Coronary artery (tissue), 2 donors: ENCODE data around the gene TRAF1.
A peak's percentile ranks its signal among the peaks of the same experiment; 100 is the strongest.

ENCODE experiments used
- DNase-seq: peaks from one replicate; pipeline ENCODE4 v3.0.0-alpha.2; 2017; ENCODE audit warnings: low spot score
- H3K27ac ChIP-seq, 2 donors: fragments of 200-600 bp; sonication (generic); one replicate each; pipeline ENCODE4 v1.5.1; 2016 to 2019
- H3K4me3 ChIP-seq: fragments of 200-600 bp; sonication (generic); 2 replicates; pipeline ENCODE4 v1.5.1; 2016; ENCODE audit warnings: mild to moderate bottlenecking, moderate library complexity
- CTCF ChIP-seq: fragments of 200-600 bp; sonication (generic); IDR thresholded peaks from one replicate; pipeline ENCODE4 v1.5.1; 2019; ENCODE audit warnings: antibody characterized with exemption

Gene TRAF1

GRCh38 chr9:120859361-120859760, 67.2 kb downstream of the TRAF1 start:
- no peak for TF ChIP-seq CTCF
- H3K27ac ChIP-seq = no peak overlapping the region

GRCh38 chr9:120857902-120858301, 68.7 kb downstream of the TRAF1 start:
- no peak overlapping the region for H3K4me3 ChIP-seq
- H3K27ac ChIP-seq = no peak overlapping the region
- TF ChIP-seq CTCF = no peak
- DNase-seq = no peak

More at GRCh38 chr9:120859361-120859760, 67.2 kb downstream of the TRAF1 start:
- no peak for DNase-seq
- H3K4me3 ChIP-seq = no peak overlapping the region

- DNase-seq = no peak
- no peak for TF ChIP-seq CTCF
- no peak overlapping the region for H3K27ac ChIP-seq
- H3K4me3 ChIP-seq = no peak overlapping the region
These were observed 69.1 kb downstream of the TRAF1 start for GRCh38 chr9:120857481-120857880.

GRCh38 chr9:120856700-120857099, 69.9 kb downstream of the TRAF1 start:
- TF ChIP-seq CTCF = no peak
- DNase-seq = no peak
- no peak overlapping the region for H3K4me3 ChIP-seq
- peak overlapping the region in 1 of 2 donors; percentile 7 for H3K27ac ChIP-seq

GRCh38 chr9:120855827-120856670, 70.5 kb downstream of the TRAF1 start:
- Histone ChIP-seq H3K27ac (peak overlapping the region in 1 of 2 donors; percentile 16), H3K4me3 (no peak overlapping the region)
- no peak for DNase-seq
- TF ChIP-seq CTCF = no peak

- no peak overlapping the region for H3K27ac ChIP-seq
- DNase-seq = no peak
- no peak overlapping the region for H3K4me3 ChIP-seq
- no peak for TF ChIP-seq CTCF
These were observed 71.8 kb downstream of the TRAF1 start for GRCh38 chr9:120854596-120855327.
